ENCODE results near the gene MLXIP. TPM values are rescaled to one million over a fixed set of nuclear protein-coding genes. Genes with fewer than 3 reads are reported as not detected.

Gene MLXIP
- total and polyA plus RNA-seq, 12 donors: 11.5 to 37.9 (median 20.9) TPM

GRCh38 chr12:122046145-122046544, 32.4 kb upstream of the MLXIP start:
- peaks cover 5 to 10% (median 6%) of the 10 kb centered on the region in 9 donors for H3K4me1 ChIP-seq
- no peaks in the 10 kb centered on the region for H3K9me3 ChIP-seq
- ATAC-seq: no peak
- H3K27ac ChIP-seq: no peak overlapping the region
- intact Hi-C loops (cut with DNase I): no loop called here
- H3K27me3 ChIP-seq: no peaks in the 10 kb centered on the region
- peaks cover 0 to 79% (median 11%) of the 10 kb centered on the region in 9 donors for H3K36me3 ChIP-seq
- H3K4me3 ChIP-seq: no peak overlapping the region
- WGBS, 2 donors: 93 to 97% methylated on average over 7 of the region's 7 CpGs
- no peak for TF ChIP-seq CTCF (IDR thresholded peaks at IDR 0.05)
- DNase-seq: no peak

GRCh38 chr12:122048151-122048550, 30.4 kb upstream of the MLXIP start:
- no peaks in the 10 kb centered on the region for H3K27me3 ChIP-seq
- no peaks in the 10 kb centered on the region for H3K9me3 ChIP-seq
- peaks cover 12 to 23% (median 18%) of the 10 kb centered on the region in 9 donors for H3K4me1 ChIP-seq
- WGBS, 2 donors: 98 to 99% methylated on average over 8 of the region's 8 CpGs
- peaks cover 0 to 61% (median 11%) of the 10 kb centered on the region in 9 donors for H3K36me3 ChIP-seq
- no peak overlapping the region for H3K27ac ChIP-seq
- no peak for ATAC-seq
- no peak for TF ChIP-seq CTCF (IDR thresholded peaks at IDR 0.05)
- intact Hi-C loops (cut with DNase I): no loop called here
- DNase-seq: no peak
- no peak overlapping the region for H3K4me3 ChIP-seq

GRCh38 chr12:122049827-122050226, 28.7 kb upstream of the MLXIP start:
- Histone ChIP-seq H3K9me3 (no peaks in the 10 kb centered on the region), H3K36me3 (peaks cover 0 to 46% (median 4%) of the 10 kb centered on the region in 9 donors), H3K27me3 (no peaks in the 10 kb centered on the region), H3K27ac (peak overlapping the region in 1 of 10 donors; percentile 84), H3K4me1 (peaks cover 12 to 33% (median 24%) of the 10 kb centered on the region in 9 donors), H3K4me3 (no peak overlapping the region)
- ATAC-seq: no peak
- TF ChIP-seq CTCF (IDR thresholded peaks at IDR 0.05): no peak
- 93 to 96% methylated on average over 9 of the region's 9 CpGs for WGBS, 2 donors
- no peak for DNase-seq
- intact Hi-C loops (cut with DNase I): loop anchor here in 7 of 10 donors (5.0 to 10.0 kb wide), 5 partner anchors 135 to 155 kb away; partner anchors contain the start of genes B3GNT4 (in 2 of the 7), CFAP251 (in 1 of the 7) and LRRC43 (in 1 of the 7)

- 83 to 88% methylated on average over 20 of the region's 20 CpGs for WGBS, 2 donors
- Histone ChIP-seq H3K4me3 (no peak overlapping the region), H3K27me3 (no peaks in the 10 kb centered on the region), H3K36me3 (peaks cover 0 to 46% (median 10%) of the 10 kb centered on the region in 9 donors), H3K4me1 (peaks cover 12 to 33% (median 24%) of the 10 kb centered on the region in 9 donors), H3K27ac (peak overlapping the region; percentile 83 to 91 (median 90)), H3K9me3 (no peaks in the 10 kb centered on the region)
- intact Hi-C loops (cut with DNase I): loop anchor here in 7 of 10 donors (5.0 to 10.0 kb wide), 5 partner anchors 134 to 154 kb away; partner anchors contain the start of genes B3GNT4 (in 2 of the 7), CFAP251 (in 1 of the 7) and LRRC43 (in 1 of the 7)
- no peak for DNase-seq
- no peak for TF ChIP-seq CTCF (IDR thresholded peaks at IDR 0.05)
- peak in 2 of 8 donors; percentile 1 to 29 for ATAC-seq
Measured at GRCh38 chr12:122050706-122051105, 27.9 kb upstream of the MLXIP start.

All from heart right ventricle (tissue), 16 donors.